GM23338 (cell line): ENCODE data around the gene TIMM23B. TPM values are rescaled to one million over a fixed set of nuclear protein-coding genes. Genes with fewer than 3 reads are reported as not detected.

Source experiments
- ETS1 ChIP-seq: IDR thresholded peaks from 2 replicates; pipeline ENCODE4 v1.6.1; 2016; ENCODE audit warnings: antibody characterized with exemption
- JUNB ChIP-seq: IDR thresholded peaks from one replicate; pipeline ENCODE4 v1.6.1; 2016; ENCODE audit warnings: antibody characterized with exemption; ENCODE audit not compliant: unreplicated experiment
- polyA plus RNA-seq: library from polyadenylated mRNA; unstranded; fragments of >200 nt; fragmentation: Nextera tagmentation; extraction: Ambion mirVana; gene quantifications from 2 replicates; pipeline ENCODE4 v1.2.1, GENCODE V29; 2016
- small RNA-seq: library from RNA; depleted of rRNA; stranded (forward); fragments of <200 nt; gene quantifications from one replicate; pipeline ENCODE3, GENCODE V24; 2014; ENCODE audit warnings: low replicate concordance
- total RNA-seq: library from RNA; depleted of rRNA; stranded (reverse); fragments of >200 nt; shearing (Covaris generic); gene quantifications from 2 replicates; pipeline ENCODE4 v1.2.3, GENCODE V29; 2014; rRNA removed

The TIMM23B gene
- total and polyA plus RNA-seq, 2 experiments from 2014 or later = 14.6 to 18.9 TPM

GRCh38 chr10:50021646-50022045 is 79.8 kb downstream of the TIMM23B start (continued):
- no peak for TF ChIP-seq ETS1
- TF ChIP-seq JUNB = no peak

Small RNAs within 50 kb of the gene (small RNA-seq; reads per million reads assigned to genes)
- not detected for gene RNA5SP317
- gene SNORA74C-2 = 0.12 reads per million

Other genes starting within 250 kb of the TIMM23B start
- gene OGDHL, start 179.7 kb upstream of the TIMM23B start, total RNA-seq = 15.5 and 17.6 TPM in 2 replicates
- gene OGDHL, start 179.7 kb upstream of the TIMM23B start, polyA plus RNA-seq = 7.2 and 8.3 TPM in 2 replicates
- 51.4 and 63.8 TPM in 2 replicates for gene PARG, start within 50 bp of the TIMM23B start, total RNA-seq
- gene PARG, start within 50 bp of the TIMM23B start, polyA plus RNA-seq = 16.0 and 19.1 TPM in 2 replicates
- 9.9 and 12.9 TPM in 2 replicates for gene AGAP6, start 46.4 kb downstream of the TIMM23B start, total RNA-seq
- 13.3 and 14.3 TPM in 2 replicates for gene AGAP6, start 46.4 kb downstream of the TIMM23B start, polyA plus RNA-seq
- 24.5 and 26.4 TPM in 2 replicates for gene WASHC2A, start 125.9 kb downstream of the TIMM23B start, total RNA-seq
- 12.9 and 13.2 TPM in 2 replicates for gene WASHC2A, start 125.9 kb downstream of the TIMM23B start, polyA plus RNA-seq